ENCODE measurements around the gene WWC2.

DNA sequence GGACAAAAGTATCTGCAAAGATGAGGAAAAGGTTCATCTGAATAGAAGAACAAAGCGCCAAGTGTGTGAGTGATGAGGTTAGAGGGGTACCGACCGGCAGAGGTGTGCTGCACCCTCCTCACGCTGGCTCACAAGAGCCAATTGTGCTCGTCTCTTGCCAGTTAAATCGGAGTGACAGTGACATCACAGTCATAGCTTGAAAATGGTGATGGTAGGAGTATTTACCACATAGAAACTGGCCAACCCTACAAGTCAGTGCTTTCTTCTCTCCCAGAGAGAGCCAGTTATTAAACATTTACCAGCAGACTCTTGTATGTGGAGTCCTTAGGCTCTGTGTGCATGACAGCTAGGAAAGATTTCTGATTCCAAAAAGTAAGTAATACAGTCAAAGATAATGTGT lies 188.6 kb downstream of the WWC2 start:
- TF ChIP-seq, protein P1, sequence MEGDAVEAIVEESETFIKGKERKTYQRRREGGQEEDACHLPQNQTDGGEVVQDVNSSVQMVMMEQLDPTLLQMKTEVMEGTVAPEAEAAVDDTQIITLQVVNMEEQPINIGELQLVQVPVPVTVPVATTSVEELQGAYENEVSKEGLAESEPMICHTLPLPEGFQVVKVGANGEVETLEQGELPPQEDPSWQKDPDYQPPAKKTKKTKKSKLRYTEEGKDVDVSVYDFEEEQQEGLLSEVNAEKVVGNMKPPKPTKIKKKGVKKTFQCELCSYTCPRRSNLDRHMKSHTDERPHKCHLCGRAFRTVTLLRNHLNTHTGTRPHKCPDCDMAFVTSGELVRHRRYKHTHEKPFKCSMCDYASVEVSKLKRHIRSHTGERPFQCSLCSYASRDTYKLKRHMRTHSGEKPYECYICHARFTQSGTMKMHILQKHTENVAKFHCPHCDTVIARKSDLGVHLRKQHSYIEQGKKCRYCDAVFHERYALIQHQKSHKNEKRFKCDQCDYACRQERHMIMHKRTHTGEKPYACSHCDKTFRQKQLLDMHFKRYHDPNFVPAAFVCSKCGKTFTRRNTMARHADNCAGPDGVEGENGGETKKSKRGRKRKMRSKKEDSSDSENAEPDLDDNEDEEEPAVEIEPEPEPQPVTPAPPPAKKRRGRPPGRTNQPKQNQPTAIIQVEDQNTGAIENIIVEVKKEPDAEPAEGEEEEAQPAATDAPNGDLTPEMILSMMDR (IDR thresholded peaks at IDR 0.05; ENCODE audit: extremely low read depth in 1 of 2, insufficient read depth in 1 of 2, low read depth in 1 of 2, low read length in 2 of 2) = no peak
- TF ChIP-seq GATA2 (IDR thresholded peaks at IDR 0.05; ENCODE audit: insufficient read depth, insufficient read length, low read depth, low read length) (no peak), JUN (IDR thresholded peaks at IDR 0.05; ENCODE audit: borderline replicate concordance, insufficient read depth, insufficient read length, low read depth) (no peak), POLR2AphosphoS5 (IDR thresholded peaks at IDR 0.05; ENCODE audit: insufficient read depth, low read depth, low read length) (no peak)

Data from endothelial cell of umbilical vein (primary cell).